Measurements from ENCODE around the gene LYZ. TPM values are rescaled to one million over a fixed set of nuclear protein-coding genes. Genes with fewer than 3 reads are reported as not detected.

Gene LYZ
- total RNA-seq, 4 donors from 2014 or later, result 2.5 to 18.7 (median 6.1) TPM

- Histone ChIP-seq H3K36me3 (no peaks in the 10 kb centered on the region), H3K4me1 (no peaks in the 10 kb centered on the region), H3K9me3 (no peaks in the 10 kb centered on the region), H3K27ac (no peak overlapping the region), H3K4me3 (no peak overlapping the region), H3K27me3 (no peaks in the 10 kb centered on the region)
- TF ChIP-seq EP300 (IDR thresholded peaks at IDR 0.05) (no peak), CTCF (IDR thresholded peaks at IDR 0.05) (no peak), POLR2AphosphoS5 (IDR thresholded peaks at IDR 0.05) (no peak)
- DNase-seq (ENCODE audit: low spot score in 2 of 2), result no peak
- WGBS, result 88% methylated on average over 2 of the region's 2 CpGs
Observed at GRCh38 chr12:69337311-69338090, 10.7 kb upstream of the LYZ start.

- no peak overlapping the region for H3K27ac ChIP-seq
Observed at GRCh38 chr12:69338120-69338859, 9.9 kb upstream of the LYZ start.

GRCh38 chr12:69338936-69339335, 9.2 kb upstream of the LYZ start:
- no peaks in the 10 kb centered on the region for H3K27me3 ChIP-seq
- no peak for DNase-seq (ENCODE audit: low spot score in 2 of 2)
- TF ChIP-seq POLR2AphosphoS5 (IDR thresholded peaks at IDR 0.05), result no peak
- no peak for TF ChIP-seq EP300 (IDR thresholded peaks at IDR 0.05)
- no peak for TF ChIP-seq POLR2A (IDR thresholded peaks at IDR 0.05)
- TF ChIP-seq CTCF (IDR thresholded peaks at IDR 0.05), result no peak
- H3K9me3 ChIP-seq, result no peaks in the 10 kb centered on the region
- no peaks in the 10 kb centered on the region for H3K4me1 ChIP-seq
- no peak overlapping the region for H3K4me3 ChIP-seq
- no peaks in the 10 kb centered on the region for H3K36me3 ChIP-seq
- H3K27ac ChIP-seq, result no peak overlapping the region

More at GRCh38 chr12:69338120-69338859, 9.9 kb upstream of the LYZ start:
- WGBS, result 83% methylated on average over 3 of the region's 3 CpGs
- no peak for DNase-seq (ENCODE audit: low spot score in 2 of 2)
- H3K36me3 ChIP-seq, result no peaks in the 10 kb centered on the region
- no peaks in the 10 kb centered on the region for H3K4me1 ChIP-seq
- H3K27me3 ChIP-seq, result no peaks in the 10 kb centered on the region
- H3K4me3 ChIP-seq, result no peak overlapping the region
- no peaks in the 10 kb centered on the region for H3K9me3 ChIP-seq
- TF ChIP-seq POLR2AphosphoS5 (IDR thresholded peaks at IDR 0.05) (no peak), CTCF (IDR thresholded peaks at IDR 0.05) (no peak), EP300 (IDR thresholded peaks at IDR 0.05) (no peak), POLR2A (IDR thresholded peaks at IDR 0.05) (no peak)

- no peak for TF ChIP-seq CTCF (IDR thresholded peaks at IDR 0.05)
- Histone ChIP-seq H3K4me1 (no peaks in the 10 kb centered on the region), H3K27me3 (no peaks in the 10 kb centered on the region), H3K27ac (no peak overlapping the region), H3K4me3 (no peak overlapping the region), H3K36me3 (no peaks in the 10 kb centered on the region), H3K9me3 (no peaks in the 10 kb centered on the region)
- WGBS, result 81% methylated on average over 2 of the region's 2 CpGs
- no peak for DNase-seq (ENCODE audit: low spot score in 2 of 2)
Observed at GRCh38 chr12:69339999-69340398, 8.2 kb upstream of the LYZ start.

GRCh38 chr12:69341328-69341727, 6.9 kb upstream of the LYZ start:
- Histone ChIP-seq H3K27ac (no peak overlapping the region), H3K4me1 (no peaks in the 10 kb centered on the region)
- 64% methylated on average over 5 of the region's 5 CpGs for WGBS

More at GRCh38 chr12:69341328-69341727, 6.9 kb upstream of the LYZ start:
- Histone ChIP-seq H3K27me3 (no peaks in the 10 kb centered on the region), H3K4me3 (no peak overlapping the region), H3K9me3 (no peaks in the 10 kb centered on the region), H3K36me3 (no peaks in the 10 kb centered on the region)
- no peak for DNase-seq (ENCODE audit: low spot score in 2 of 2)
- no peak for TF ChIP-seq EP300 (IDR thresholded peaks at IDR 0.05)

Data from suprapubic skin (tissue), 4 donors.